ENCODE data around the gene KRT39.

KRT39 gene

GRCh38 chr17:40967582-40967981, 834 bp upstream of the KRT39 start:
- H3K4me3 ChIP-seq (ENCODE audit: low read depth, low read length): no peak overlapping the region
- no peaks in the 10 kb centered on the region for H3K27me3 ChIP-seq (ENCODE audit: insufficient read depth, low read depth, severe bottlenecking)
- H3K36me3 ChIP-seq: no peaks in the 10 kb centered on the region
- no peak overlapping the region for H3K27ac ChIP-seq
- peaks cover 2% of the 10 kb centered on the region for H3K9me3 ChIP-seq (ENCODE audit: severe bottlenecking)
- DNase-seq: no peak
- TF ChIP-seq CTCF (IDR thresholded peaks at IDR 0.05; ENCODE audit: low read depth, low read length): no peak

- DNase-seq: no peak
- Histone ChIP-seq H3K27me3 (ENCODE audit: insufficient read depth, low read depth, severe bottlenecking) (no peaks in the 10 kb centered on the region), H3K9me3 (ENCODE audit: severe bottlenecking) (peaks cover 2% of the 10 kb centered on the region), H3K27ac (no peak overlapping the region), H3K4me3 (ENCODE audit: low read depth, low read length) (no peak overlapping the region), H3K36me3 (no peaks in the 10 kb centered on the region)
- peak; percentile 79 for TF ChIP-seq CTCF (IDR thresholded peaks at IDR 0.05; ENCODE audit: low read depth, low read length)
Measured at GRCh38 chr17:40963838-40964237, 2.9 kb downstream of the KRT39 start.

- no peaks in the 10 kb centered on the region for H3K27me3 ChIP-seq (ENCODE audit: insufficient read depth, low read depth, severe bottlenecking)
- H3K36me3 ChIP-seq: no peaks in the 10 kb centered on the region
- no peak for TF ChIP-seq CTCF (IDR thresholded peaks at IDR 0.05; ENCODE audit: low read depth, low read length)
- H3K9me3 ChIP-seq (ENCODE audit: severe bottlenecking): no peaks in the 10 kb centered on the region
- no peak overlapping the region for H3K4me3 ChIP-seq (ENCODE audit: low read depth, low read length)
- DNase-seq: no peak
- H3K27ac ChIP-seq: no peak overlapping the region
Measured at GRCh38 chr17:40962059-40962561, 4.6 kb downstream of the KRT39 start.

GRCh38 chr17:40961591-40961990, 5.2 kb downstream of the KRT39 start:
- Histone ChIP-seq H3K9me3 (ENCODE audit: severe bottlenecking) (no peaks in the 10 kb centered on the region), H3K27ac (no peak overlapping the region), H3K36me3 (no peaks in the 10 kb centered on the region), H3K4me3 (ENCODE audit: low read depth, low read length) (no peak overlapping the region), H3K27me3 (ENCODE audit: insufficient read depth, low read depth, severe bottlenecking) (no peaks in the 10 kb centered on the region)
- no peak for TF ChIP-seq CTCF (IDR thresholded peaks at IDR 0.05; ENCODE audit: low read depth, low read length)
- DNase-seq: no peak

GRCh38 chr17:40960144-40960543, 6.6 kb downstream of the KRT39 start:
- no peak for TF ChIP-seq CTCF (IDR thresholded peaks at IDR 0.05; ENCODE audit: low read depth, low read length)
- H3K36me3 ChIP-seq: no peaks in the 10 kb centered on the region
- no peaks in the 10 kb centered on the region for H3K27me3 ChIP-seq (ENCODE audit: insufficient read depth, low read depth, severe bottlenecking)
- H3K9me3 ChIP-seq (ENCODE audit: severe bottlenecking): no peaks in the 10 kb centered on the region
- no peak overlapping the region for H3K27ac ChIP-seq
- H3K4me3 ChIP-seq (ENCODE audit: low read depth, low read length): no peak overlapping the region
- DNase-seq: no peak

All from WERI-Rb-1 (cell line).